Activated T-helper 2 cell treated with anti-CD3 and anti-CD28 coated beads, Interferon-gamma antibody, Interleukin-2, Interleukin-4, amounts not matched to agents 10 μg/mL and 5 μg/mL and 100 μg/mL, durations not matched to agents 14 hours and 24 hours and 36 hours (primary cell): ENCODE results near the gene ANKS1B. TPM values are rescaled to one million over a fixed set of nuclear protein-coding genes. Genes with fewer than 3 reads are reported as not detected.

Experiments used
- DNase-seq: peaks from one replicate; pipeline ENCODE4 v3.0.0; 2021; ENCODE audit warnings: low spot score
- H3K27ac Mint-ChIP-seq: one replicate; pipeline ENCODE4 v1.8.0; 2021; ENCODE audit warnings: mixed read lengths
- H3K27me3 Mint-ChIP-seq: one replicate; pipeline ENCODE4 v1.8.0; 2021; ENCODE audit warnings: low read depth, mixed read lengths
- H3K36me3 Mint-ChIP-seq: one replicate; pipeline ENCODE4 v1.8.0; 2021; ENCODE audit warnings: low read depth, mixed read lengths
- H3K4me1 Mint-ChIP-seq: one replicate; pipeline ENCODE4 v1.8.0; 2021; ENCODE audit warnings: low read depth, mixed read lengths
- H3K4me3 Mint-ChIP-seq: one replicate; pipeline ENCODE4 v1.8.0; 2021; ENCODE audit warnings: low read depth, mild to moderate bottlenecking, moderate library complexity, mixed read lengths
- H3K9me3 Mint-ChIP-seq: one replicate; pipeline ENCODE4 v1.8.0; 2021; ENCODE audit warnings: mixed read lengths
- intact Hi-C: fragments of 100-400 bp; cut with micrococcal nuclease; formaldehyde crosslinking; loops from one replicate; pipeline ENCODE4 v1.15.1; 2023
- total RNA-seq: library from RNA; stranded (reverse); gene quantifications from 2 replicates; pipeline ENCODE4 v1.2.3, GENCODE V29; 2022

Gene ANKS1B
- total RNA-seq, 1 donor from 2014 or later, result 1.0 TPM

- no peak for DNase-seq
- Mint-ChIP-seq H3K27me3 (no peaks in the 10 kb centered on the region), H3K27ac (no peak overlapping the region), H3K4me3 (no peak overlapping the region), H3K4me1 (no peaks in the 10 kb centered on the region), H3K36me3 (no peaks in the 10 kb centered on the region), H3K9me3 (no peaks in the 10 kb centered on the region)
- intact Hi-C loops, result no loop called here
These were observed 557.6 kb downstream of the ANKS1B start for GRCh38 chr12:99427104-99427503.

- Mint-ChIP-seq H3K4me3 (no peak overlapping the region), H3K27me3 (no peaks in the 10 kb centered on the region), H3K9me3 (peaks cover 9% of the 10 kb centered on the region), H3K27ac (no peak overlapping the region), H3K4me1 (no peaks in the 10 kb centered on the region), H3K36me3 (no peaks in the 10 kb centered on the region)
- DNase-seq, result no peak
- intact Hi-C loops, result no loop called here
These were observed 566.4 kb downstream of the ANKS1B start for GRCh38 chr12:99418379-99418778.

GRCh38 chr12:99413751-99414150 is 571.0 kb downstream of the ANKS1B start:
- no peak for DNase-seq
- H3K27me3 Mint-ChIP-seq, result no peaks in the 10 kb centered on the region
- peaks cover 26% of the 10 kb centered on the region for H3K9me3 Mint-ChIP-seq
- H3K4me3 Mint-ChIP-seq, result no peak overlapping the region
- intact Hi-C loops, result no loop called here
- H3K36me3 Mint-ChIP-seq, result no peaks in the 10 kb centered on the region
- no peaks in the 10 kb centered on the region for H3K4me1 Mint-ChIP-seq
- no peak overlapping the region for H3K27ac Mint-ChIP-seq

GRCh38 chr12:99393763-99394162 is 591.0 kb downstream of the ANKS1B start:
- Mint-ChIP-seq H3K27me3 (no peaks in the 10 kb centered on the region), H3K27ac (no peak overlapping the region), H3K36me3 (no peaks in the 10 kb centered on the region)

GRCh38 chr12:99392091-99392850 is 592.5 kb downstream of the ANKS1B start:
- H3K36me3 Mint-ChIP-seq, result no peaks in the 10 kb centered on the region
- H3K4me1 Mint-ChIP-seq, result no peaks in the 10 kb centered on the region
- DNase-seq, result no peak
- no peak overlapping the region for H3K27ac Mint-ChIP-seq
- intact Hi-C loops, result no loop called here
- H3K4me3 Mint-ChIP-seq, result no peak overlapping the region
- H3K27me3 Mint-ChIP-seq, result no peaks in the 10 kb centered on the region
- H3K9me3 Mint-ChIP-seq, result no peaks in the 10 kb centered on the region

More at GRCh38 chr12:99393763-99394162, 591.0 kb downstream of the ANKS1B start:
- no peak for DNase-seq
- intact Hi-C loops, result no loop called here
- no peaks in the 10 kb centered on the region for H3K4me1 Mint-ChIP-seq
- no peaks in the 10 kb centered on the region for H3K9me3 Mint-ChIP-seq
- no peak overlapping the region for H3K4me3 Mint-ChIP-seq

GRCh38 chr12:99390707-99391106 is 594.0 kb downstream of the ANKS1B start:
- intact Hi-C loops, result no loop called here
- Mint-ChIP-seq H3K4me3 (no peak overlapping the region), H3K4me1 (no peaks in the 10 kb centered on the region), H3K36me3 (no peaks in the 10 kb centered on the region), H3K27ac (no peak overlapping the region), H3K9me3 (no peaks in the 10 kb centered on the region), H3K27me3 (no peaks in the 10 kb centered on the region)
- DNase-seq, result no peak

- DNase-seq, result no peak
- no peaks in the 10 kb centered on the region for H3K9me3 Mint-ChIP-seq
- H3K4me1 Mint-ChIP-seq, result no peaks in the 10 kb centered on the region
- no peak overlapping the region for H3K27ac Mint-ChIP-seq
- no peaks in the 10 kb centered on the region for H3K36me3 Mint-ChIP-seq
- intact Hi-C loops, result loop anchor here (5.0 kb wide), 1 partner anchor 233 kb away; no protein-coding TSS in a partner anchor
- H3K4me3 Mint-ChIP-seq, result no peak overlapping the region
- no peaks in the 10 kb centered on the region for H3K27me3 Mint-ChIP-seq
These were observed 595.0 kb downstream of the ANKS1B start for GRCh38 chr12:99389751-99390150.

- no peak overlapping the region for H3K27ac Mint-ChIP-seq
- intact Hi-C loops, result loop anchor here (5.0 kb wide), 1 partner anchor 234 kb away; no protein-coding TSS in a partner anchor
- no peak for DNase-seq
- H3K36me3 Mint-ChIP-seq, result no peaks in the 10 kb centered on the region
- H3K9me3 Mint-ChIP-seq, result no peaks in the 10 kb centered on the region
- H3K27me3 Mint-ChIP-seq, result no peaks in the 10 kb centered on the region
- no peak overlapping the region for H3K4me3 Mint-ChIP-seq
- no peaks in the 10 kb centered on the region for H3K4me1 Mint-ChIP-seq
These were observed 596.0 kb downstream of the ANKS1B start for GRCh38 chr12:99388671-99389195.

GRCh38 chr12:99387661-99388060 is 597.1 kb downstream of the ANKS1B start:
- Mint-ChIP-seq H3K36me3 (no peaks in the 10 kb centered on the region), H3K27ac (no peak overlapping the region), H3K27me3 (no peaks in the 10 kb centered on the region), H3K4me1 (no peaks in the 10 kb centered on the region), H3K9me3 (no peaks in the 10 kb centered on the region), H3K4me3 (no peak overlapping the region)
- no peak for DNase-seq
- intact Hi-C loops, result loop anchor here (5.0 kb wide), 1 partner anchor 235 kb away; no protein-coding TSS in a partner anchor

- H3K27me3 Mint-ChIP-seq, result no peaks in the 10 kb centered on the region
- H3K4me3 Mint-ChIP-seq, result no peak overlapping the region
- H3K27ac Mint-ChIP-seq, result no peak overlapping the region
- no peaks in the 10 kb centered on the region for H3K4me1 Mint-ChIP-seq
- DNase-seq, result no peak
- no peaks in the 10 kb centered on the region for H3K36me3 Mint-ChIP-seq
- intact Hi-C loops, result loop anchor here (5.0 kb wide), 1 partner anchor 235 kb away; no protein-coding TSS in a partner anchor
- H3K9me3 Mint-ChIP-seq, result no peaks in the 10 kb centered on the region
These were observed 597.8 kb downstream of the ANKS1B start for GRCh38 chr12:99386907-99387306.

- no peak overlapping the region for H3K4me3 Mint-ChIP-seq
- H3K4me1 Mint-ChIP-seq, result no peaks in the 10 kb centered on the region
- no peak overlapping the region for H3K27ac Mint-ChIP-seq
- intact Hi-C loops, result no loop called here
- no peaks in the 10 kb centered on the region for H3K27me3 Mint-ChIP-seq
- no peaks in the 10 kb centered on the region for H3K9me3 Mint-ChIP-seq
- H3K36me3 Mint-ChIP-seq, result no peaks in the 10 kb centered on the region
- DNase-seq, result no peak
These were observed 601.5 kb downstream of the ANKS1B start for GRCh38 chr12:99383258-99383657.

GRCh38 chr12:99381992-99382391 is 602.7 kb downstream of the ANKS1B start:
- Mint-ChIP-seq H3K9me3 (no peaks in the 10 kb centered on the region), H3K27me3 (no peaks in the 10 kb centered on the region)
- intact Hi-C loops, result no loop called here

GRCh38 chr12:99380701-99381100 is 604.0 kb downstream of the ANKS1B start:
- intact Hi-C loops, result no loop called here
- no peaks in the 10 kb centered on the region for H3K36me3 Mint-ChIP-seq

More at GRCh38 chr12:99381992-99382391, 602.7 kb downstream of the ANKS1B start:
- Mint-ChIP-seq H3K4me3 (no peak overlapping the region), H3K4me1 (no peaks in the 10 kb centered on the region), H3K36me3 (no peaks in the 10 kb centered on the region), H3K27ac (no peak overlapping the region)
- no peak for DNase-seq

More at GRCh38 chr12:99380701-99381100, 604.0 kb downstream of the ANKS1B start:
- no peaks in the 10 kb centered on the region for H3K9me3 Mint-ChIP-seq
- H3K4me1 Mint-ChIP-seq, result no peaks in the 10 kb centered on the region
- DNase-seq, result no peak
- H3K27ac Mint-ChIP-seq, result no peak overlapping the region
- H3K4me3 Mint-ChIP-seq, result no peak overlapping the region
- no peaks in the 10 kb centered on the region for H3K27me3 Mint-ChIP-seq
